Inflammatory macrophage treated with lipopolysaccharide for 1 hour (primary cell): ENCODE data around the gene PAK6.
A peak's percentile ranks its signal among the peaks of the same experiment; 100 is the strongest.

Experiments
- DNase-seq, 2 donors: peaks; one replicate each; pipeline ENCODE4 v3.0.0-alpha.2; 2020 to 2022

Gene PAK6

DNA sequence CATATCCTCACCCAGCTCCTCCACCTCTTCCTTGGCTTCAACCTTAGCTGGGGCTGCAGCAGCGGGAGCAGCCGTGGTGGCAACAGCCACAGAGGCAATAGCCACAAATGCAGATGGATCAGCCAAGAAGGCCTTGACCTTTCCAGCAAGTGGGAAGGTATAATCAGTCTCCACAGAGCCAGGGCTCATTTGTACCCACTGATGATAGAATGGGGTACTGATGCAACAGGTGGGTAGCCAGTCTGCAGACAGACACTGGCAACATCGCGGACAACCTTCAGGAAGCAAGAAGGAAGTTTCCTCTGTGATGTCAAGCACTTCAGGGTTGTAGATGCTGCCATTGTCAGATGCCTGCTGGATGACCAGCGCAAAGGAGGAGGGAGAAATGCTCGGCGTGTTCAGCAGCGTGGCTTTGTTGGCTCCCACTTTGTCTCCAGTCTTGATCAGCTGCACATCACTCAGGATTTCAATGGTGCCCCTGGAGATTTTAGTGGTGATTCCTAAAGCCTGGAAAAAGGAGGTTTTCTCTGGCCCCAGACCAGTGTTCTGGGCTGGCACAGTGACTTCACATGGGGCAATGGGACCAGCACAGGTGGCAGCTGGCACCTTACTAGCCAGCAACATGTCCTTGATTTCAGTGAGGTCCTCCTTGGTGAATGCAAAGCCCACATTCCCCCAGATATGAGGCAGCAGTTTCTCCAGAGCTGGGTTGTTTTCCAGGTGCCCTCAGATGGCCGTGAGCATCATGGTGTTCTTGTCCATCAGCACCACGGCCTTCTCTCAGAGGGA, 73.7 kb downstream of the PAK6 start:
- no peak for DNase-seq

DNA sequence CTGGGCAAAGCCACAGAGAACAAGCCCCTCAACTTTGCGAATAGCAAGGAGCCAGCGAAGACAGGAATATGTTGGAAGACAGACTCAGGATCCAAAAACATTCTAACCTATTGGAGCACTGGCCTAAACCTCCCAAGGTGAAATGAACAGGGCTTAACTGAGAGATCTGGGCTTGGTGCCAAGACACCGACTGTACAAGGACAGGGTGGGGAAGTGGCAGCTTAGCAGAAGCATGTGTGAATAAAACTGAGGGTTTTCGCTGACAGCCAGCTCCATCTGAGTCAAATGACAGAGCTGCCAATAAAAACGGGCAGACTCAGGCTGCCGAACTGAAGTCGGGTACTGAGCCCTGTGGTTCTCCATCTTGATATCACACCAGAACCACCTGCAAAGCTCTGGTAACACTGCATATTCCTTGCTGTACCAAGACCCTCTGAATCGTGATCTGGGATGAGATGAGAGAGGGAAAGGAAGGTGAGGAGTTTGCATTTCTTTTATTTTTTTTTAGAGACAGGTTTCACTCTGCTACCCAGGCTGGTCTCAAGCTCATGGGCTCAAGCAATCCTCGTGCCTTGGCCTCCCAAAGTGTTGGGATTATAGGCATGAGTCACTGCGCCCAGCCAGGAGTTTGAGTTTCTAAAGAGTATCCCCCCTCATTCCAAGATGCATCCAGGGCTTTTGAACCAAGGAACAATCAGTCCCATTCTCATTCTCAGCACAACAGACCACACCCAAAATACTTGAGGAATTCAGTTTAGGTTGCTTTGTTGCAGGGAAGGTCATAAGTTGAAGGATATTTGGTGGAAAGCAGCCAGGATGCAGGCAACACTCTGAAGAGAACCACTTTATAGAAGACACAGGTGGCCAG, 74.9 kb downstream of the PAK6 start:
- peak; percentile 40 to 60 for DNase-seq

DNA sequence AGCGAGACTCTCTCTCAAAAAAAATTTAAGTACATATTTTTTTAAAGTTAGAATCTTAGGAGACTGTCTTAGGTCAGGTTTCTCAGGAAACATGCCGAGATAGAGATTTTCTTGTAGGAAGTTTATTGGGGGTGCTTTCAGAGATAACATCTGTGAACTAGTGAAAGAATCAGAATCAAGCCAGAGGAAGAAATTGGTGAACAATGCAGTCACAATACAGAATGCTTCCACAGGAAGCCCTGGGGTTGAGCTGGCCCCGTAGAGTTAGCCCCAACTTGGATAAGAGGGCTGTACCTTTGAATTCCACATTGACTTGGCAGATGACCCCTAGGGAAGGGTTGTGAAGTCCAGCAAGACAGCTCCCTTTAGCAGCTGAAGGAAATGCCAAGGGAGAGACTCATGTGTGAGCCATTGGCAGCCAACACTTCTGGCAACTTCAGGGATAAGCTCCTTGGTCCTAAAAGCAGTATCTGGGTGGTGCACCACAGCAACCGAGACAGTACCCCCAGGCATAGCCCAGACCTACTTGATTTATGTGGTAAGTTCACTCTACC, 75.9 kb downstream of the PAK6 start:
- no peak for DNase-seq

DNA sequence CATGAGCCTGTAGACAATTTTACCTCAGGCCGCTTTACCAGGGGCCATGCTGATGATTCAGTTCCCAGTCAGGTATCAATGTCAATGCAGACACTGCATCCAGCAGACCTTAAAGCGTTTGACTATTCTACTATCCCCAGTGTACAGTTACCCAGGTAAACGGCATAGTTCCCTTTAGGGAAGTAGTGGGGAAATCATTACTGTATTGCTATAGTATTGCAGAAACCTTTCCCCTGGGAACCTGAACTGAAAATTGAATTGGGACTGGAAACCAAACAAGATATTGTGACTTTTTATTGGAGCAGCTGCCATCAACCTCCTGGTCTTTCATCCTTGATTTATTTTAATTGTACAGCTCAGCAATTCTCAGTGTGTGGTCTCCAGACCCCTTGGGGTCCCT, 78.1 kb downstream of the PAK6 start:
- no peak for DNase-seq

DNA sequence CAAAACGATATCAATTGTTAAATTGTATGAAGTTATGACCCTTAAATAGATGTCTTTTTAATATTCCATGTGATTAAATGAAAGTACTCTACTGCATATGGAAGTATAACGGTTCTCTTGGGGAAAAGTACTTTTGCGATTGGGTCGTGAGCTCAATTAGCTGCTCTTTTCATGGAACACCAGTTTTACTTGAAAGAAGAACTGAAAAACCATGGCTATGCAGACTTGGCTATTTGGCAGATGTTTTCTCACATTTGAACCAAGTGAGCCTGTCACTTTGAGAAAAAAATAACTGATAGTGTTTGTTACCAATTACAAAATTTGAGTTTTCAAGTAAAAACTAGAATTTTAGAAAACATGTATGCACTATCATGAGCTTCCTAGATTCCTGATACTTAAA, 78.7 kb downstream of the PAK6 start:
- no peak for DNase-seq

DNA sequence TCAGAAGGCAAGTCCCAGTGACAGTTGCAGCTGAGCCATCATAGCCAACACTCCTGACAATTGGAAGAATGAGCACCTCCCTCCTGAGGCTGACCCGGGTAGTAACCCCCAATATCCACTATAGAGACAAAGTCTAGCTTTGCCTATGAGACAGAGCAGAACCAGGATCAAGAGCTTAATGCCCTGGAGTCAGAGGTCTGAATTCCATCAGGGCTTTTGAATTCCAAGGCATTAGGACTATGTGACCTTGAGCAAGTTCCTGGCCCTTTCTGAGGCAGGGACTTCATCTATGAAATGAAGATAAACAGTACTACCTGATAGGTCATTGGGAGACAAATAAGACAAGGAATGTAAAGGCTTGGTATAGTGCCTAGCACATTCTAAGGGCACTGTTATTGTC, 81.5 kb downstream of the PAK6 start:
- no peak for DNase-seq

DNA sequence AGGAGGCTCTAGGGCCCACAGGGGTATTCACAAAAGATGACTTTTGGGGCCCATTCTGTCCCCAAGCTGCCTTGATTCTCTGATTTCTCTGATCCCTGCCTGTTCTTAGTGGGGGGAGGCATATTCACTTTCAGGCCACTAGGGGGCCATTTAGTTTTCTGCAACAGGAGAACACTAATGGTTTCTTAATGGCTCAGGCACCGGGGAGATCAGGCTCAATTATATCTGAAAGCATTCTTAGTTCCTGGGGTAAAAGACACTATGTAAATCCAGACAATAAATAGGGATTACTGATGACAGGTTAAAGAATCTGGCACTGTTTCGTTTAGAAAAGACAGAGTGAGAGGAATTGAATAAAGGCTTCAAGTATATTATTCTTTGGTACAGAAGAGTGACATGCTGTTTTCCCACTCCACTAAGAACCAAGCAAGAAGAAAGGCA, 82.1 kb downstream of the PAK6 start:
- DNase-seq = peak; percentile 59 to 86

DNA sequence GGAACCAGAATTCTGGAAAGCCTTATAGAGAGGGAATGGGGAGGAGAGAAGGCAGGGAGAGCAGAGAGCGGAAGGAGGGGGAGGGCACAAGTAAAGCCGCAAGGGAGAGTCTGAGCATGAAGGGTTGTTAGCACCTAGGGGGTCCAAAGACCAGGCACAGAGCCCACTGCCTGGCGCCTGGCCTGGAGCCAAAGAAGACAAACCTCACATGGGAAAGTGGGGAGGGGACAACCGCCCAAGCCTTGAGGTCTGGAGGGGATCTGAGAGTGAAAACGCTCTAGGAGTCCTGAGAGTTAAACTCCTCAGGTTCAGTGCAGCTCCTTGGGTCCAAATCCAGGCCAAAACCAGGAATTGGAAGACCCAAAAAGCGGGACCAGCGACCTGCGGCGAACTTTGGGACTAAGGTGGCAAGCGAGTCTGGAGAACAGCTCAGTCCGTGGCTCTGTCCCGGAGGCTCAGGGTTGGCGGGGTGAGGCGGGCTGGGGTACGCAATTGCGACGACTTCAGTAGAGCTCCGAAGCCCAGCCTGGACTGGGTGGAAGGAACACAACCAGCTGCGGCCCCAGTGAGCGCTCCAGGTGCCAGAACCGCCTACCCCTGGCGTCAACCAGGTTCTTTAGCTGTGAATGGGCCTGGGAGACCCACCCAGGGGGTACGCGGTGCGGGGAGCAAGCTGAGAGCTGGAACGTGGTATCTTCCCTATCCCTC, 83.8 kb downstream of the PAK6 start:
- no peak for DNase-seq

DNA sequence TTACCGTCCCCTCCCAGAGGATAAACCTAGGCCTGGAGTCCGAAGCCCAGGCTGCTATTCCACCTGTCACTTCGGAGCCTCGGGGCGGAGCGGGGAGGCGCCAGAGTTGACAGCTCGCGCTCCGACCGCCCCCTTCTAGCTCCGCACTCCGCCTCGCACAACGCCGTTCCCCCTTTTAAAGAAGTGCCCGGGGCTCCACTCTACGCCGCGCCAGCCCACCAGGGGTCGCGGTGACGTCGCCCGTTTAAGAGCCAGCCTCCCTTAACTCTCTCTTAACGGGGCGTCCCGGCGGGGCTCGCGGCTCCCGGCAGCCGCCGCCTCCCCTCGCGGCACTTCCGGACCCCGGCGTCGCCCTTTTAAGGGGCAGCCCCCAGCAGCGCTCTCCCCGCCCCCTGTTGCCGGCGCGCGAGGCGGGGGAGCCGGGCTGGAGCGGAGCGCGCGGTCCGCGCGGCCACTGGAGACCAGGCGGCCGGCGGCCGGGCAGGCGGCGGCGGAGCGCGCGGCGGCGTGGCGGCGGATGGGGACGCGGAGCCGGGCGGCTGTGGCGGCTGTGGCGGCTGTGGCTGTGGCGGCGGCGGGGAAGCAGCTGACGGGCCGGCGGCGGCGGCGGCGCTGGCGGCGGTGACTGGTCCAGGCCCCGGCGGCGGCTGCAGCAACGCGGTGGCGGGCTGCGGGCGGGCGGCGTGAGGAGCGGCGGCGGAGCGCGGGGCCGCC, 84.5 kb downstream of the PAK6 start, which contains the start of gene INAFM2:
Gene INAFM2, plus strand, starts transcription at position 454 of the 714 bp plus-strand sequence. CDS start 364 bp downstream, outside the sequence.
- peak; percentile 86 to 87 for DNase-seq

DNA sequence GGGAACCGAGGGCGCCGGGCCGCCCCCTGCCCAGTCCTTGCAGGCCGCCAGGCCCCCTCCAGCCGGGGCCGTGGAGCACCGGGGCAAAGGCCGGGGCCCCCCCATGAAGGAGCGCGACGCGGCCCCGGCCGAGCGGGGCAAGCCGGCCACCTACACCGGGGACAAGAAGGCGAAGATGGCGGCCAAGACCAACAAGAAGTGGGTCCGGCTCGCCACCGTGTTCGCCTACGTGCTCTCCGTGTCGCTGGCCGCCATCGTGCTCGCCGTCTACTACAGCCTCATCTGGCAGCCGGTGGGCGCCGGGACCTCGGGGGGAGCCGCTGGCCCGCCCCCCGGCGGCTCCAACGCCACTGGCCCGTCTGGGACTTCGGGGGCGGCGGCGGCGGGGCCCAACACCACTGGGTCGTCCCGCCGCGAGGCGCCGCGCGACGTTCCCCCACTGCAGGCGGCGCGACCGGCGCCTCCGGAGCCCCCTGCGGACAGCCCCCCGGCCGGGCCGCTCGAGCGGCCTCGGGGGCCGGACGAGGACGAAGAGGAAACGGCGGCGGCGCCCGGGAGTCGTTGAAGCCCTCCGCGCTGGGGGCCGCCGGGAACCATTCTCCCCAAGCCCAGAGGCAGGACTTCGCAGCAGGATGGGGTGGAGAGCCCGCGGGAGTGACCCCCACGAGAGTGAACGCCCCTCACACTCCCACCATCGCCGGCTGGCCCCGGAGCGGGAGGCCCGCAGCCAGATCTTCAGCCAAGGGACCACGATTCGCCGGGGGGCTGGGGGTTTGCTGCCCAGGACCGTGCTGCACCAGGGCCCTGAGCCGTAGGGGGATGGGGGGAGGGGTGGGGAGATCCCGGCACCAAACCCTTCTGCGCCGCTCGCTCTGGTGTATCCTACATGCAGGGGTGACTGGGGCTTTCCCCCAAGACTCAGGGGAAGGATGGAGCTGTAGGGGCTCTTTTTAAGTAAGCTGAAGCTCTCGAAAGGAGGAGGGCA, 85.4 kb downstream of the PAK6 start:
- DNase-seq = no peak

DNA sequence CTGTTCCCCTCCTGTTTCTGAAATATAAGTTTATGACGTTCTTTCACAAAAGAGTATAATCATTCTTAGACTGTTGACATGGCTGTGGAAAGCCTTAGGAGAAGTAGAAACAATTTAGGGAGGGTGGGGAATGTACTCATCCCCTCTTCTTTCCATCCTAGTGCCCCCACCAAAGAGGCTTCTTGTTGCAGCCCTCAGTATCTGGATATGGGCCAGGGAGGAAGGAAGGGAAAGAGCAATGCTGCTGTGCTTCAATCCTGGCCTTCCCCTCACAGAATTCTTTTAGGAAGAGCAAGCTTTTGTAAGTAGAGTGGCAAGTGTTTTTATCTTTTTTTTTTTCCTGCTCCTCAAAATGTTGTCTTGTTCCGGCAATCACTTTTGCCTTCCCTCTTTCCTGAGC, 86.3 kb downstream of the PAK6 start:
- DNase-seq = no peak

DNA sequence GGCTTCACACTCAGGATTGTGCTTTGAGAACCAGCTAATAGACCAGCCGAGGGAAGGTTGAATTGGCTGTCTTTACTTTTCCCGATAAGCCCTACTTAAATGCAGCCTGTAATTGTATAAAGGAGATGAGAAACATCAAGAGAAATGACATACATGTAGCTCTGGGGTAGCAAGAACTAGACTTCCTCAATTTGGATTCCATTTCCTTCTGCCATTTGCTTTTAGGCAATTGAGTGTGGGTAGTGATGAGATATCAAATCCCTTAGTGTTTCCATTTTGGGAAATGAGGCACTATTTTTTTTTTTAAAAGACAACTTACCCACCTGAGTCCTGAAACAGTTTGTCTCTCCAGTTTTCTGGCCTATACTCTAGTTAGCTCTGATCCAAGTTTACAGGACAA, 86.8 kb downstream of the PAK6 start:
- DNase-seq = peak; percentile 62 to 71
